Spleen (tissue), 7 donors: ENCODE data around the gene TACR1.

Source experiments
- CTCF ChIP-seq, 11 experiments: fragments of 200-600 bp in 7 of 11; fragments of 450-650 bp in 4 of 11; sonication (generic) in 4 of 11; IDR thresholded peaks in 8 of 11; conservative IDR thresholded peaks in 3 of 11; 1 replicate in 7 of 11; 2 replicates in 4 of 11; pipeline versions ENCODE4 v1.4.0 to v1.8.0; 2016 to 2021; ENCODE audit warnings: antibody characterized with exemption in 11 of 11, inconsistent platforms in 4 of 11, mild to moderate bottlenecking in 1 of 11
- POLR2A ChIP-seq, 3 donors: fragments of 450-650 bp; IDR thresholded peaks; one replicate each; pipeline ENCODE4 v1.5.1; 2017; ENCODE audit warnings: antibody characterized with exemption in 3 of 3, mild to moderate bottlenecking in 1 of 3
- donor health status: DM: no; HTN: no; CAD: no; lungs with moderate emphysema.
- donor health status: DM: no; HTN: no; CAD: no.
- donor health status: DM: no; HTN: no; CAD: no.

DNA sequence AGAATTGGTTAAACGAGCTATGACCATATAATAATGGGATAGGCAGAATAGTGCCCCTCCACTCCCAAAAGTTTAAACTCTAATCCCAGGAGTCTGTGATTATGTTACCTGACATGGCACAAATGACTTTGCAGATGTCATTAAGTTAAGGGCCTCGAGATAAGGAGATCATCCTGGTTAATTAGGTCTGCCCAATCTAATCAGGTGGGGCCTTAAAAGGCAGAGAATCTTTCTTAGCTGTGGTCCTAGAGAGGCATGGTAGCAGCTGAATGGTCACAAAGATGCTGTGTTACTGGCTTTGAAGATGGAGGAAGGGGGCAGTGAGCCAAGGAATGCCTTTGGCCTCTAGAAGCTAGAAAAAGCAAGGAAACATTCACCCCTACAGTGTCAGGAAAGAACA lies 31.1 kb downstream of the TACR1 start:
- TF ChIP-seq POLR2A (IDR thresholded peaks at IDR 0.05) (no peak), CTCF (IDR thresholded peaks at IDR 0.05 in 8 of 11, conservative IDR thresholded peaks at IDR 0.05 in 3 of 11) (no peak)
